Natural killer cell (primary cell): ENCODE data around the gene AP2A2. TPM values are rescaled to one million over a fixed set of nuclear protein-coding genes. Genes with fewer than 3 reads are reported as not detected.
A peak's percentile ranks its signal among the peaks of the same experiment; 100 is the strongest.

Experiments
- ATAC-seq, 3 donors: fragments of 150-1000 bp in 2 of 3; fragments of 200-7000 bp in 1 of 3; cut with Tn5 transposase; 1 replicate in 1 of 3; 2 replicates in 2 of 3; pipeline ENCODE4 v1.10.0; 2021; ENCODE audit warnings: mild to moderate bottlenecking in 2 of 3, moderate library complexity in 2 of 3
- DNase-seq, 2 donors: peaks; one replicate each; pipeline versions ENCODE4 v3.0.0 to v3.0.0-alpha.2; 2013 to 2021; ENCODE audit warnings: mixed read lengths in 1 of 2
- H3K27ac ChIP-seq: one replicate; pipeline ENCODE4 v1.5.1; 2013; ENCODE audit warnings: mild to moderate bottlenecking, low read length
- H3K27me3 ChIP-seq: one replicate; pipeline ENCODE4 v1.6.1; 2013; ENCODE audit warnings: low read length; ENCODE audit not compliant: control insufficient read depth, insufficient read depth
- H3K36me3 ChIP-seq: one replicate; pipeline ENCODE4 v1.6.1; 2013; ENCODE audit warnings: low read length; ENCODE audit not compliant: control insufficient read depth, insufficient read depth
- H3K4me1 ChIP-seq: one replicate; pipeline ENCODE4 v1.6.1; 2013; ENCODE audit warnings: low read length; ENCODE audit not compliant: control insufficient read depth, insufficient read depth
- H3K4me3 ChIP-seq: one replicate; pipeline ENCODE4 v1.5.1; 2013; ENCODE audit warnings: low read length
- H3K9me3 ChIP-seq: one replicate; pipeline ENCODE4 v1.6.1; 2013; ENCODE audit warnings: low read length; ENCODE audit not compliant: control insufficient read depth, insufficient read depth
- H3K27ac Mint-ChIP-seq, 2 donors: one replicate each; pipeline ENCODE4 v1.8.0; 2022; ENCODE audit warnings: mild to moderate bottlenecking in 2 of 2, mixed read lengths in 2 of 2, moderate library complexity in 1 of 2
- H3K27me3 Mint-ChIP-seq, 2 donors: one replicate each; pipeline ENCODE4 v1.8.0; 2022; ENCODE audit warnings: low read depth in 2 of 2, mixed read lengths in 2 of 2
- H3K36me3 Mint-ChIP-seq: one replicate; pipeline ENCODE4 v1.8.0; 2022; ENCODE audit warnings: mixed read lengths
- H3K4me1 Mint-ChIP-seq, 2 donors: one replicate each; pipeline ENCODE4 v1.8.0; 2022; ENCODE audit warnings: mixed read lengths in 2 of 2
- H3K4me3 Mint-ChIP-seq: one replicate; pipeline ENCODE4 v1.8.0; 2022; ENCODE audit warnings: mild to moderate bottlenecking, moderate library complexity, mixed read lengths
- H3K9me3 Mint-ChIP-seq, 2 donors: one replicate each; pipeline ENCODE4 v1.8.0; 2022; ENCODE audit warnings: mixed read lengths in 2 of 2
- CTCF ChIP-seq: fragments of 200-600 bp; IDR thresholded peaks from one replicate; pipeline ENCODE4 v1.8.0; 2022; ENCODE audit warnings: antibody characterized with exemption
- WGBS: methylation state at CpG from one replicate; pipeline ENCODE4 v1.1.7; 2013; ENCODE audit warnings: missing lambda C conversion rate; ENCODE audit not compliant: insufficient coverage; 5-methylcytosine and 5-hydroxymethylcytosine counted together
- intact Hi-C: fragments of 100-400 bp; cut with micrococcal nuclease; formaldehyde crosslinking; loops from one replicate; pipeline ENCODE4 v1.14.2; 2022
- total RNA-seq, 4 donors: library from RNA; stranded (reverse); fragments of 120-200 nt in 1 of 4; gene quantifications; one replicate each; pipeline versions ENCODE4 v1.2.3 to v1.2.4, GENCODE V29; 2013 to 2022

The AP2A2 gene
- total RNA-seq, 3 donors from 2014 or later (not counting 1 experiment from before 2014, with no cell fraction given), result 57.2 to 120 (median 82.9) TPM

- Mint-ChIP-seq H3K4me3 (no peak overlapping the region), H3K9me3 (peaks cover 0 to 2% of the 10 kb centered on the region in 2 donors), H3K27me3 (peaks cover 11 to 14% of the 10 kb centered on the region in 2 donors), H3K4me1 (no peaks in the 10 kb centered on the region), H3K36me3 (no peaks in the 10 kb centered on the region), H3K27ac (no peak overlapping the region)
- ATAC-seq, result no peak
- no peaks in the 10 kb centered on the region for H3K9me3 ChIP-seq
- WGBS, result 90% methylated on average over 16 of the region's 16 CpGs
- no peak for TF ChIP-seq CTCF
- no peak overlapping the region for H3K27ac ChIP-seq
- no peak overlapping the region for H3K4me3 ChIP-seq
- no peak for DNase-seq
- intact Hi-C loops, result no loop called here
- H3K27me3 ChIP-seq, result no peaks in the 10 kb centered on the region
- no peaks in the 10 kb centered on the region for H3K36me3 ChIP-seq
- H3K4me1 ChIP-seq, result no peaks in the 10 kb centered on the region
Observed at GRCh38 chr11:1057806-1058205, 132.1 kb downstream of the AP2A2 start.

- H3K36me3 ChIP-seq, result no peaks in the 10 kb centered on the region
- intact Hi-C loops, result no loop called here
- no peak for TF ChIP-seq CTCF
- no peak overlapping the region for H3K27ac ChIP-seq
- H3K4me1 ChIP-seq, result no peaks in the 10 kb centered on the region
- Mint-ChIP-seq H3K9me3 (peaks cover 0 to 2% of the 10 kb centered on the region in 2 donors), H3K4me3 (no peak overlapping the region), H3K36me3 (no peaks in the 10 kb centered on the region), H3K27ac (no peak overlapping the region), H3K4me1 (no peaks in the 10 kb centered on the region), H3K27me3 (peaks cover 12 to 17% of the 10 kb centered on the region in 2 donors)
- DNase-seq (peak in 1 of 2 donors; percentile 2), ATAC-seq (no peak)
- WGBS, result 65% methylated on average over 15 of the region's 15 CpGs
- no peaks in the 10 kb centered on the region for H3K9me3 ChIP-seq
- no peak overlapping the region for H3K4me3 ChIP-seq
- H3K27me3 ChIP-seq, result no peaks in the 10 kb centered on the region
Observed at GRCh38 chr11:1059759-1060158, 134.1 kb downstream of the AP2A2 start.

GRCh38 chr11:1060410-1060809, 134.7 kb downstream of the AP2A2 start:
- no peaks in the 10 kb centered on the region for H3K9me3 ChIP-seq
- no peaks in the 10 kb centered on the region for H3K4me1 ChIP-seq
- no peaks in the 10 kb centered on the region for H3K27me3 ChIP-seq
- no peak overlapping the region for H3K4me3 ChIP-seq
- TF ChIP-seq CTCF, result no peak
- intact Hi-C loops, result no loop called here
- peaks cover 12 to 18% of the 10 kb centered on the region in 2 donors for H3K27me3 Mint-ChIP-seq
- no peak overlapping the region for H3K27ac Mint-ChIP-seq
- ATAC-seq (no peak), DNase-seq (peak in 1 of 2 donors; percentile 11)
- H3K4me1 Mint-ChIP-seq, result no peaks in the 10 kb centered on the region
- no peaks in the 10 kb centered on the region for H3K36me3 ChIP-seq
- no peaks in the 10 kb centered on the region for H3K36me3 Mint-ChIP-seq
- WGBS, result 93% methylated on average over 16 of the region's 16 CpGs
- H3K9me3 Mint-ChIP-seq, result peaks cover 0 to 2% of the 10 kb centered on the region in 2 donors
- H3K27ac ChIP-seq, result no peak overlapping the region
- no peak overlapping the region for H3K4me3 Mint-ChIP-seq
